ENCODE data around the gene TOR2A.

GRCh38 chr9:127726871-127727270 is 8.2 kb downstream of the TOR2A start:
- TF ChIP-seq ETV6 (CRISPR knock-in tag; IDR thresholded peaks at IDR 0.05) (no peak), AR (CRISPR knock-in tag; IDR thresholded peaks at IDR 0.05) (no peak), JAZF1 (CRISPR knock-in tag; IDR thresholded peaks at IDR 0.05) (no peak), CTCF (IDR thresholded peaks at IDR 0.05) (no peak)
